ENCODE measurements around the gene VRK1.

The VRK1 gene

DNA sequence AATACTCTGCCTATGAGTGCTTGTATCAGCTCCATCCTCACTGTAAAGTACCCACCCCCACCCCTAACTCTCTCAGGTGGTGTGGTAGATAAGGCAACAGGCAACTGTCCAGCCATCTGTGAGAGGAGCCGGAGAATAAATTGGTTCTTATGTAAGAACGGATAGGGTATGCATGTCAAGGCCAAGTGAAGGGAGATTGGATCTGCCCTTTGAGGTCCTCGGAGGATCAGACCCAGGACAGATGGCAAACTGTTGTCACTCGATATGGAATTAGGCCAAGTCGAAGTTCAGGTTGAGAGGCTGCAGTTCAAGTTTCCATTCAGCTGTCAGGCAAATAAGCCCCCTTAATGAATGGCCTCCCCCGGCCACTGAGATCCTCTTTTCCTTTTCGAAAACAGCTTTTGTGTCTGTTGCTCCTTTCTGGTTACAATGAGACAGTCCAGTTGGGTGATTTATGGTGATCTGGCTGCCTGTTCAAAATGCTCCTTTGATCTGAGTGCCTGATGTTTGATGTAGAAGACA lies 120.3 kb downstream of the VRK1 start:
- no peak for DNase-seq (ENCODE audit: low read depth in 4 of 4, low spot score in 1 of 4)

DNA sequence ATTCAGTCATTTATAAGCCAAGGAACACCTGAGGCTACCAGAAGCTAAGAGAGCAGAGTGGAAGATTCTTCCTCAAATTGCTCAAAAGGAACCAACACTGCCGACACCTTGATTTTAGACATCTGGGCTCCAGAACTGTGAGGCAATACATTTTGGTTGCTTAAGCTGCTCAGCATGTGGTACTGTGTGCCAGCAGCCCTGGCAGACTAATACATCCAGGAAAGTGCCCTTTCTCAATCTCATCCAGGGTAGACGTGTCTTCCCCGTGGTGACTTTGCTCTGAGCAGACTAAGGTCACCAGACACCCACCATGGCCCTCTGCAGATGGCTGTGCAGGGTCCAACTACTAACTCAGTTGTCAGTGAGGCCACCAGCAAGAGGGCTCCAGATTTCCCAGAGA lies 122.8 kb downstream of the VRK1 start:
- no peak for DNase-seq (ENCODE audit: low read depth in 4 of 4, low spot score in 1 of 4)

DNA sequence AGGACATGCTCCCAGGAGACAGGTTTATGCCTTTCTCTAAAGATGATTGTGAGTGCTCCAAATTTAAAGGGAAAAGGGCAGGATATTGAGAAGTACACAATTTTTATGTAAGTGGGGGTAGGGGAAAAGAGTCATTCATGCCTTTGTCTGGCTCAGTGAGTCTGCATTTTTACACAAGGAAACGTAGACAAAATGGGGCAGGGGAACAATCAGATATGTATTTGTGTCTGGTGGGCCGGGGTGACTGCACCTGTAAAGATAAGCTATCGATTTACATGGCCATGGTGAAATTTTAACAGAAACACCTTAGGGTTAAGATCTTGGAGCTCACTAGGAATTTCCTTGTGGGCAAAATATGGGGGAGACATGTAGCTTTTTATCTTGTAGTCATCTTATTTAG lies 123.6 kb downstream of the VRK1 start:
- DNase-seq (ENCODE audit: low read depth in 4 of 4, low spot score in 1 of 4) = no peak

DNA sequence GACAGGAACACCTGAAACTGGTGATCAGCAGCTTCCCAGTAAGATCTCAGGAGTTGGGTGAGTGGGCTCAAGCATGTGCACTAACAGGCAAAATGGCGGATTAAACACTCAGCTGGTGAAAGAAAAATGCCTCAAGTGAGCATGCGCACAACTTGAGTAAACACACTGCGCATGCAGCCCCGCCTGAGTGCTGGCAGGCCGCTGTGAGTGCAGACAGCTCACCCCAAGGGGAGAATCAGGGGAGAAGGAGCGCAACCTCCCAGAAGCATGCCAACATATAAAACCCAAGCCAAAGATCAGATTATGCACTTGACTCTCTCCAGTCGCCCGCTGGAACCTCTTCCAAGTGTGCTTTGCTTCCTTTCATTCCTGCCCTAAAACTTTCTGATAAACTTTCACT lies 125.8 kb downstream of the VRK1 start:
- DNase-seq (ENCODE audit: low read depth in 4 of 4, low spot score in 1 of 4) = no peak

DNA sequence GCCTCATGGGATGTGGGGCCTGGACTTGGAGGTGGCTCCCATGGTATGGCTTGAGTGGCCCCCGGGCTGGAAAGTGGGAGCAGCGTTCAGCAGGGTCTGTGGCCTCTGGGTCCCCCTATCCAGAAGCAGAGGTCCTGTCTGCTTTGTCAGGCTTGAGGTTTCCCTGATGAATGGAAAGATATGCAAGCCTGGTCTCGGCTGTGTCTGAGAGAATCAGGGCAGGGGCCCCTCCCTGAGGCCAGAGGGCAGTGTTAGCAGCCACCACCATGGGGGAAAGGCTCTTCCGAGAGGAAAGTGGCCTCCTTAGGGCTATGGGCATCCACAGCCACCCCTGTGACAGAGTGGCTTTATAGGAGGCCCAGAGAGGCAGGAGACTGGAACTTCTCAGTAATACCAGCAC lies 128.2 kb downstream of the VRK1 start:
- DNase-seq (ENCODE audit: low read depth in 4 of 4, low spot score in 1 of 4) = no peak

DNA sequence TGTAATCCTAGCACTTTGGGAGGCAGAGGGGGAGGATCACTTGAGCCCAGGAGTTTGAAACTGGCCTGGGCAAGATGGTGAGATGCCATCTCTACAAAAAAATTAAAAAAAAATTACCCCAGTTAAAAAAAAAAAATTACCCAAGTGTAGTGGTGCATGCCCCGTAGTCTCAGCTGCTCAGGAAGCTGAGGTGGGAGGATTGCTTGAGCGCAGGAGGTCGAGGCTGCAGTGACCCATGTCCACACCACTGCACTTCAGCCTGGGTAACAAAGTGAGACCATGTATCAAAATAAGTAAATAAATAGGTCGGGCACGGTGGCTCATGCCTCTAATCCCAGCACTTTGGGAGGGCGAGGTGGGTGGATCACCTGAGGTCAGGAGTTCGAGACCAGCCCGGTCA lies 128.8 kb downstream of the VRK1 start:
- DNase-seq (ENCODE audit: low read depth in 4 of 4, low spot score in 1 of 4) = no peak

DNA sequence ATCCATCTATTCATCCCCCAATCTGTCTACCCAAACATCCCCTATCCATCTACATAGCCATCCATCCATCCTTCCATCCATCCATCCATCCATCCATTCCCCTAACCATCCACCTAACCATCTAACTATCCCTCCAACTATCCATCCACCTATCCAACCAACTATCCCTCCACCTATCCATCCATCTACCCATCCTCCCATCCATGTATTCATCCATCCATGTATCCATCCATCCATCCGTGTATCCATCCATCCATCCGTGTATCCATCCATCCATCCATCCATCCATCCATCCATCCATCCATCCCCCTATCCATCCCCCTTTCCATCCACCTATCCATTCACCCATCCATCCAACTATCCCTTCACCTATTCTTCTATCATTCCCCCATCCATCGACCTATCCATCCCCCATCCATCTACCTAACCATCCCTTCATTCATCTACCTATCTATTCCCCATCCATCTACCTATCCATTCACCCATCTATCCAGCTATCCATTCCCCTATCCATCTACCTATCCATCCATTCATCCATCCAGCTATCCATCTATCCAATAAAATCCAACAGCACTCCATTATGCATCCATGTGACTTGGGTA lies 131.7 kb downstream of the VRK1 start:
- no peak for DNase-seq (ENCODE audit: low read depth in 4 of 4, low spot score in 1 of 4)

DNA sequence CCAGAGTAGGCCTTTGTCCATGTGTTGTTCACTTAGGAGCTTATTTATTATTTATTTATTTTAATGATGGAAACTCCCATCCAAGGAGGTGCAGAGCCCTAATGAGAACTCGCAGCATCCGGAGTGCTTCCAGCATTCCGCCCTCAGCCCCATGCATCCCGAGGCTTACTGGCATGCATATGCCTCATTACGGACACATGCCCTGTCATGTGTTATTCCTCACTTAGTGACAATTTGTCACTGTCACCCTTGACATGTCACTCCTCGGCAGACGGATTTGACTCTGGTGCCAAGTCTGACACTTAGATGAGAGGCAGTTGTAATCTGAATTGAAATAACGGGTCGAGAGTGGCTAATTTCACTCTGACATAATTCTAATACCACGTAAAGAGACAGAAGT lies 132.8 kb downstream of the VRK1 start:
- DNase-seq (ENCODE audit: low read depth in 4 of 4, low spot score in 1 of 4) = no peak

DNA sequence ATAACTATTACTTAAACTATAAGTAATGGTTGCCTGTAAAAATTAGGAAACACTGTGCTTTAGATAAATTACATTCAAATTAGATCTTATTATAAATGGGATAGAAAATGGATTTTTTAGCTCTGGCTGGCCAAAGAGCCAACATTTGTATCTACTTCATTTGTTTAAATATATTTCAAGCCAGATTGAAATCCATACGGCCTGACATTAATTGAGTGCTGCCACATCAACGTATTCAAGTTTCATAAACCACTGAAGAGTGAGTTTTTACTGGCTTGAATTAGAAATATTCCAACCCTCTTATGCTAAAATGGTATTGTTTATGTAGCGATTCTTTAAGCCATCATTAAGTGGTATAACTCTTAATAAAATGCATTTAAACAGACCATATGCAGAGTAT lies 133.3 kb downstream of the VRK1 start:
- DNase-seq (ENCODE audit: low read depth in 4 of 4, low spot score in 1 of 4) = no peak

Measured in stimulated activated CD4-positive, alpha-beta T cell treated with anti-CD3 and anti-CD28 coated beads, Interleukin-1b, Interleukin-23, amount 100 ng/mL, for 24 hours (primary cell).